ENCODE measurements around the gene AREL1. TPM values are rescaled to one million over a fixed set of nuclear protein-coding genes. Genes with fewer than 3 reads are reported as not detected.

Gene AREL1
- total RNA-seq, 1 experiment from 2014 or later, result 44.7 TPM

- Histone ChIP-seq H3K4me1 (ENCODE audit: control insufficient read depth, insufficient read depth, low read length) (no peaks in the 10 kb centered on the region), H3K36me3 (ENCODE audit: control insufficient read depth, insufficient read depth, low read length) (no peaks in the 10 kb centered on the region), H3K27ac (ENCODE audit: low read length) (no peak overlapping the region), H3K4me3 (ENCODE audit: low read depth in 2 of 2, low read length in 2 of 2) (no peak overlapping the region), H3K9me3 (ENCODE audit: control insufficient read depth, insufficient read depth, low read depth, low read length) (peaks cover 2% of the 10 kb centered on the region; the same call in 1 of the 2 replicates), H3K27me3 (ENCODE audit: control insufficient read depth, insufficient read depth, low read length) (no peaks in the 10 kb centered on the region)
- intact Hi-C loops (cut with micrococcal nuclease; ENCODE audit: unreplicated experiment), result no loop called here
- ChIA-PET POLR2A (interaction anchor here (0.6 kb wide), 1 partner anchor 9 kb away, joined by 3 read pairs; no protein-coding TSS in a partner anchor), CTCF (no interaction called here)
- no peak for DNase-seq (ENCODE audit: low read depth, low spot score)
- in situ Hi-C loops (cut with HindIII; ENCODE audit: low pct_unique_long_range_greater_than_20kb, low sequenced_read_pairs), result no loop called here
- no TSS peak for BruUV-seq (replicated peaks)
- ATAC-seq, result no peak
- TF ChIP-seq, protein P1, sequence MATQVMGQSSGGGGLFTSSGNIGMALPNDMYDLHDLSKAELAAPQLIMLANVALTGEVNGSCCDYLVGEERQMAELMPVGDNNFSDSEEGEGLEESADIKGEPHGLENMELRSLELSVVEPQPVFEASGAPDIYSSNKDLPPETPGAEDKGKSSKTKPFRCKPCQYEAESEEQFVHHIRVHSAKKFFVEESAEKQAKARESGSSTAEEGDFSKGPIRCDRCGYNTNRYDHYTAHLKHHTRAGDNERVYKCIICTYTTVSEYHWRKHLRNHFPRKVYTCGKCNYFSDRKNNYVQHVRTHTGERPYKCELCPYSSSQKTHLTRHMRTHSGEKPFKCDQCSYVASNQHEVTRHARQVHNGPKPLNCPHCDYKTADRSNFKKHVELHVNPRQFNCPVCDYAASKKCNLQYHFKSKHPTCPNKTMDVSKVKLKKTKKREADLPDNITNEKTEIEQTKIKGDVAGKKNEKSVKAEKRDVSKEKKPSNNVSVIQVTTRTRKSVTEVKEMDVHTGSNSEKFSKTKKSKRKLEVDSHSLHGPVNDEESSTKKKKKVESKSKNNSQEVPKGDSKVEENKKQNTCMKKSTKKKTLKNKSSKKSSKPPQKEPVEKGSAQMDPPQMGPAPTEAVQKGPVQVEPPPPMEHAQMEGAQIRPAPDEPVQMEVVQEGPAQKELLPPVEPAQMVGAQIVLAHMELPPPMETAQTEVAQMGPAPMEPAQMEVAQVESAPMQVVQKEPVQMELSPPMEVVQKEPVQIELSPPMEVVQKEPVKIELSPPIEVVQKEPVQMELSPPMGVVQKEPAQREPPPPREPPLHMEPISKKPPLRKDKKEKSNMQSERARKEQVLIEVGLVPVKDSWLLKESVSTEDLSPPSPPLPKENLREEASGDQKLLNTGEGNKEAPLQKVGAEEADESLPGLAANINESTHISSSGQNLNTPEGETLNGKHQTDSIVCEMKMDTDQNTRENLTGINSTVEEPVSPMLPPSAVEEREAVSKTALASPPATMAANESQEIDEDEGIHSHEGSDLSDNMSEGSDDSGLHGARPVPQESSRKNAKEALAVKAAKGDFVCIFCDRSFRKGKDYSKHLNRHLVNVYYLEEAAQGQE (IDR thresholded peaks at IDR 0.05; ENCODE audit: insufficient read depth in 1 of 2, low read depth in 2 of 2, low read length in 1 of 2), result no peak
- TF ChIP-seq CTCF (IDR thresholded peaks at IDR 0.05), result no peak
Observed at GRCh38 chr14:74697543-74697942, 15.3 kb downstream of the AREL1 start.

- TF ChIP-seq, protein P1 (IDR thresholded peaks at IDR 0.05; ENCODE audit: insufficient read depth in 1 of 2, low read depth in 2 of 2, low read length in 1 of 2), result no peak
- TF ChIP-seq SIN3A (IDR thresholded peaks at IDR 0.05; ENCODE audit: borderline replicate concordance, insufficient read depth, low read depth, low read length), result no peak
- no peak for TF ChIP-seq POLR2AphosphoS5 (IDR thresholded peaks at IDR 0.05; ENCODE audit: low read depth, low read length)
- no peak for TF ChIP-seq CTCF (IDR thresholded peaks at IDR 0.05)
- no peak for TF ChIP-seq TCF7L2 (IDR thresholded peaks at IDR 0.05; ENCODE audit: low read depth, low read length)
- CTCF ChIA-PET, result no interaction called here
- H3K27ac ChIP-seq (ENCODE audit: low read length), result no peak overlapping the region
Observed at GRCh38 chr14:74697011-74697410, 15.9 kb downstream of the AREL1 start.

More at GRCh38 chr14:74697011-74697410, 15.9 kb downstream of the AREL1 start:
- no peaks in the 10 kb centered on the region for H3K9me3 ChIP-seq (ENCODE audit: control insufficient read depth, insufficient read depth, low read depth, low read length)
- no peak for ATAC-seq
- no peak for DNase-seq (ENCODE audit: low read depth, low spot score)
- H3K4me3 ChIP-seq (ENCODE audit: low read depth in 2 of 2, low read length in 2 of 2), result no peak overlapping the region
- no peaks in the 10 kb centered on the region for H3K27me3 ChIP-seq (ENCODE audit: control insufficient read depth, insufficient read depth, low read length)
- in situ Hi-C loops (cut with HindIII; ENCODE audit: low pct_unique_long_range_greater_than_20kb, low sequenced_read_pairs), result no loop called here
- H3K36me3 ChIP-seq (ENCODE audit: control insufficient read depth, insufficient read depth, low read length), result no peaks in the 10 kb centered on the region
- no peaks in the 10 kb centered on the region for H3K4me1 ChIP-seq (ENCODE audit: control insufficient read depth, insufficient read depth, low read length)
- POLR2A ChIA-PET, result interaction anchor here (0.6 kb wide), 1 partner anchor 9 kb away, joined by 3 read pairs; no protein-coding TSS in a partner anchor
- BruUV-seq (replicated peaks), result no TSS peak
- intact Hi-C loops (cut with micrococcal nuclease; ENCODE audit: unreplicated experiment), result no loop called here
